IPS-NIHi11 (cell line): ENCODE measurements around the gene RPS6KC1.
"Not testable (repeated sequence)": the region's sequence is repeated elsewhere in the genome, so short reads cannot be mapped to it uniquely, and the experiment has no call there.

Experiments used
- DNase-seq: peaks from one replicate; pipeline ENCODE4 v3.0.0; 2012; ENCODE audit warnings: mixed read lengths, low spot score

RPS6KC1 gene

DNA sequence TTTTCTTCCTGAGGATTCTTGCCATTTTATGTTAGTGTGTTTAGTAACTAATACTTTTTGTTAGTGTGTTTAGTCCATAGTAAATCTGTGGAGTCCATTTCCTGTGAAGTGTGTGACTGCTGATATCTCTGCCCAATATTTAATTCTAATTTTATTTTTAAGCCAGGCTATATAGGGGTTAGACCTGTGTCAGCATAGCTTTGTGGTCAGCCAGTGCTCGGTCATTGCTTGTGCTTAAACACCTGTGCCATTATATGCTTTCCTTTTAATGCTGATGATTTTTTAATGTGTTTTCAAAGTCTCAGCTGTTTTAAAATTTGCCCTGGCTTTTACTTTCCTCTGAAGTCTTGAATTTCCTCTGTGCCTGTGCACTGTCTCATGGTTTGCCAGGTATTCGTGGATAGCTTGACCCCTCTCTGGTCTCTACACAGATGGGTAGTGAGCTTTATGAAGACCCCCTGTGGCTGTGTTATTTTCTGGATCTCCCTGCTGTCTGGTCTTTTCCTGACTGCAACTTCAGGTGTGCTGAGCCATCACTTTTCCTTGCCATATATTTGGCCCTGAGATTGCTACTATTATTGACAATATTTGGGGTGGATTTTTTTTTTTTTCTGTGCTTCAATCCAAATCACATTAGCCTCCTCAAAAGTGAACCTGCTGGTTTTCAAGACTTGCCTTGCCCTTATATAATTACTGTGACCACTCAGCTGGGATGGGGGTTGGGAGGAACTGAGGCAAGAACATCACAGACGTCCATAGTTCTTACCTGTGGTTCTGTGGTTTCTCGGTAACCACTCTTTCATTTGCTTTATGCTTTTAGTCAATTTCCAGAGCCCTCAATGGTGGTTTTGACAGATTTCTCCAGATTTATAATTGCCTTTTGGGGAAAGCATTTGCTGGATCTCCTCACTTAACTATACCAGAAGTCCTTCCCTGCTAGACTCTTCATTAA lies 59.6 kb downstream of the RPS6KC1 start:
- no peak for DNase-seq

DNA sequence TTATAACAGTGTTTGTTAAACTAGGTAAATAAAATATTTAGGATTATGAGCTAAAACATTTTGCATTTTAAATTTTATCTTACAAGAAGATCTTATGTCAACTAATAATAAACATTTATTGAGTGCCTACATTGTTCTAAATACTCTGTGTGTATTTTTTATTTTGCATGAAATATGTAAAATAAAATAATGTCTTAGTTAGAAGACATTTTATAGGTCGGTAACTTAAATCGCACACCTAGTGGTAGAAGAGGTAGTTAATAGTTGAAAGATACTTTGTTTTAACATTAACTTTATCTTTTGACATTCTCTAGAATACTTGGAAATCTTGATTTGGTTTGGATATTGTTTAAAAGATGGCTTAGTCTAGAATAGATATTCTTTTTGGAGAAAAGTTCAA lies 60.5 kb downstream of the RPS6KC1 start:
- no peak for DNase-seq

GRCh38 chr1:213112723-213113122 lies 61.7 kb downstream of the RPS6KC1 start:
- DNase-seq = not testable (repeated sequence)

- not testable (repeated sequence) for DNase-seq
Measured at GRCh38 chr1:213117699-213118180, 66.7 kb downstream of the RPS6KC1 start.

DNA sequence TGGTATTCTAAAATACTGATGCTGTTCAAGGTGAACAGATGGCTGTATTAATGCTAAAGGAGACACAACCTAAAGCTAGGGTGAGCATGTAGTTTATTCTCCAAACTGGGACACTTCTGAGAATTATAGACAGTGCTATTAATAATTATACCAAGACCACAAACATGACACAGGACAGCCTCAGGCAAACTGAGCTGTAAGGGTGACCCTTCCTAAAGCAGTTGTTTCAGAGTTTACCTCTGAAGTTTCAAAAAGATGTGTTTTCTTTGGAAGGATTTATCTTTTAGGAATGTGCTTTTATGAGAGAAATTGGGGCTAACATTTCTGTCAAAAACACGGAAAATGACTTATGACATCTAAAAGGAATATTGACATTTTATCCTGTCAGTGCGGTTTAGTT lies 68.8 kb downstream of the RPS6KC1 start:
- DNase-seq = no peak

DNA sequence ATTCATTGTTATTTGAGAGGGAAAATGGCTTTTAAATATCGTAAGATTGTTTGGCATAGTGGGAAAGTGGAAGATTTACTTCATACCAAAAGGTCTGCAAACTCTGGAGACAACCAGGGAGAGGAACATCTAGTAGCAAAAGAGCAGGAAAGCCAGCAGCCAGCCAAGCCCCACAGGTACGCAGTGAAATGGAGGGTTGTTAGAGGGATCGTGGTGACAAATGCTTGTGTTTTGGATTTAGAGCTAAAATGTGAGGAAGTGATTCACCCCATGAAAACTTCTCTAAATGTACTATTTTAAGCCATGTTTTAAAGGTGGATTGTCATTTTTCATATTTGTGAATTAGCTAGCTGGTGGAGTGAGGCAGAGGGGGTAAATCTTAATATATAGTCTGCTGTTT lies 69.3 kb downstream of the RPS6KC1 start:
- no peak for DNase-seq

DNA sequence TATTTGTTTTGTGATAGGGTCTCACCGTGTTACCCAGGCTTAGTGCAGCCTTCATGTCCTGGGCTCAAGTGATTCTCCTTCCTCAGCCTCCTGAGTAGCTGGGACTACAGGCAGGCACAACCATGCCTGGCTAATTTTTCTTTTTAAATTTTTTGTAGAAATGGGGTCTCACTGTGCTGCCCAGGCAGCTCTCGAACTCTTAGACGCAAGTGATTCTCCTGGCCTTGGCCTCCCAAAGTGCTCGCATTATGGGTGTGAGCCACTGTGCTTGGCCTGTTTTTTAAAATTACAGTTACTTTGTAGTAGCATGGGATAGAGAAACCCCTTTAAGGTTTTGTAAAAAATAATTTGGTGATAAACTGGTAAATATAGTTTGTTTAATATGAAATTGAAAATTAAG lies 69.9 kb downstream of the RPS6KC1 start:
- DNase-seq = no peak

- no peak for DNase-seq
Measured at GRCh38 chr1:213122514-213122929, 71.5 kb downstream of the RPS6KC1 start.

- DNase-seq = no peak
Measured at GRCh38 chr1:213123087-213123486, 72.0 kb downstream of the RPS6KC1 start.

DNA sequence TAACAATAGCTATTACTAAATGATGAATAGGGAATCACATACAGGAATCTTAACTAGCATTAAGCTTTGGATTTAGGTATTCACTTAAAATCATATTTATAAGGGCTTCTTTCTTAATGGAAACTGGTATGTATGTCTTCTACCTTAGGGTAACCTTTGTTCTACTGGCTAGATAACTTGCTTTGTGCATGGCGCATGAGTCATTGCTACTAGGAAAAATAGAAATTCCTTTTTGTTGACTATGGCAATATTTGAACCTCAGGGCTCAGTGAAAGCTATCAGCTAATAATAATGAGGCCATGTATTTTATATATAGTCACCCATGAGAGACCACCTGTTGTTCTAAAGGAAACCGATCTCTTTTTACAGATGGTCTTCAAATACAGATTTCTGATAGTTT lies 72.5 kb downstream of the RPS6KC1 start:
- DNase-seq = no peak

DNA sequence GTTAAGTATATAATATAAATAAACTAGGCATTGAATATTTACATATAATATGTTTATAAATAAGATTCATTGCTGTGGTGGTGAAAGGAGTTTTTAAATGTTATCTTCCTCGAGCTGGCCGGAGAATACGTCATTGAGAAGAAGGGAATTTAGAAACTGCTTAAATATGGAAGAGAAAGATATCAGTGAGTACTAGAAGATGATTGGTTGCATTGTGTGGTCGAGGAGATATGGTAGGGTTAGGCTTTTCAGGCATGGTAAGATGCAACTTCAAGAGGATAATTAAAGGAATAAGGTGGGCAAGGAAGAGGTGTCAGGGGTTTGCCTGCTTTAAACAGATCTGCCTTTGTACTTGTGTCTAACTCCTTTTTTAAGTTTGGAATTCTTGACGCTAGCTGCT lies 73.5 kb downstream of the RPS6KC1 start:
- no peak for DNase-seq

GRCh38 chr1:213125643-213126042 lies 74.6 kb downstream of the RPS6KC1 start:
- DNase-seq = no peak

DNA sequence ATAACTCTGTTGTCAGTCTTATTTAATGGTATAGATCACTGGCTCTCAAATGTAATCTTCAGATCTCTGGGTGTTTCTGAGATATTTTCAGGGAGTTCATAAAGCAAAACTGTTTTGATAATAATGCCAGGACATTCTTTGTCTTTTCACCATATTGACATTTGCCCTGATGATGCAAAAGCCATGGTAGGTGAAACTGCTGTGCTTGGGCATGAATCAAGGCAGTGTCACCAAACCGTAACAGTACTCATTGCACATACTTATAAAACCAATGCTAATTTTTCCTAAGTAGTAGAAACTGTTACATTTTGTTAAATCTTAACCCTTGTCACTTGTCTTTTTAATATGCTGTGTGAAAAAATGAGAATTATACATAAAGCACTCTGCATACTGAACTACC lies 76.0 kb downstream of the RPS6KC1 start:
- DNase-seq = no peak

DNA sequence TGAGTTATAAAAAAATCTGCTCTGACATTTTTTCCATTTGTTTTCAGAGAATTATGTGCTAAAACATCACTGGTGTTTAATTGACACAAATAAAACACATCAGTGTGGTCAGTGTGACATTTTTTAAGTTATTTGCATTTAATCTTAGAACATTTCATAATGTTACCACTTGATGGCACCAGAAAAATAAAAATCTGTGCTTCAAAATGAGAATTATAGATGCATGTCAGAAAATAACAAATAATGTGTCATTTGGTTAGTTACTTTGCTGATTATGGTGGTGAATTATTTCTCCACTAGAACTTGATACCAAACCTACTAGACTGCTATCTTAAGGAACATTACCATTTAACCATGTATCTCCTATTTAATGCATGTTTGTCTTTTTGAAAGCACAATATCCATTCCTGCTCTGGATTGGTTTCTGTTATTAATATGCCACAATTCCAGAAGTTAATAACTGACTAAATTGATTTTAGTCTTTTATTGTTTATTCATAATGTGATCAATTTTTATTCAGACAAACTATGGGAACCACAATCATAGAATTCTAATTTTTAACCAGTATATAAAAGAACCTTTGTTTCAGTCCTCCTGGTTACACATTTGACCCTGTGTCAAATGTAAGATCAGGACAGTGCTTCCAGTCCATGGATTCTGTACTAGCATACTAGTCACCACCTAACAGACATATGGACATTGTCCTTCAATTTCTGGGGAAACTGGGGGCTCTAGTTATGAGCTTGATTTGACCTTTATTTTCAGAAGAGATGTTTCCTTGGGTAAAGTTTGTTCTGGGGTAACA lies 81.0 kb downstream of the RPS6KC1 start:
- no peak for DNase-seq

GRCh38 chr1:213135572-213135971 lies 84.5 kb downstream of the RPS6KC1 start:
- DNase-seq = no peak

DNA sequence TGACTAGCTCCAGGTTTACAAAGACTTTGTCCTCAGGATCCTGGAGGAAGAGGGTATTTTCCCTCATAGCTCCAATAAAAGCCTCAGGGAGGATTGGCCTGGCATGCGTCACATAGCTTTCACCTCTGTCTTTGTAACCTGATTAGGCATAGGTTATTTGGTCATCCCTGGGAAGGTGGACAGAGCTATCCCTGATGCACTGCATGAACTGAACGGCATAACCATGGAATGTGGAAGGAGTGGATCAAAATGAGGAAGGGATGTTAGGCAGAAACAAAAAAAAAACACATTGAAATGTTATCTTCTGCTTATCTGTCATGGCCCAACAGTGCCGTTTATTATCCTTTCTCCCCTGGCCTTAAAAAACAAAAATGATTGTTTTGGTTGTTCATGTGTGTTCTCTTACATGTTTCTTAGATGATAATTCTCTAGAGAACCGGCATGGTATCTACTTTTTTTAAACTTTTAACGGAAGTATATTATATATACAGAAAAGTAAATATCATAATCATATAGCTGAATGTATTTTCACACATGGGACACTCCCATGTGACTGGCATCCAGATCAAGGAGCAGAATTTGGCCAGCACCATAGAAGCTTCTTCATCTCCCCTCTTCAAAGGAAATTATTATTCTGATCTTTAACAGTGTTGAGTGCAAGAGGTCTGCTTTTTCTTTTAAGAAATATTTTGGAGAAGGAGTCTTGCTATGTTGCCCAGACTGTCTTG lies 85.3 kb downstream of the RPS6KC1 start:
- DNase-seq = no peak

DNA sequence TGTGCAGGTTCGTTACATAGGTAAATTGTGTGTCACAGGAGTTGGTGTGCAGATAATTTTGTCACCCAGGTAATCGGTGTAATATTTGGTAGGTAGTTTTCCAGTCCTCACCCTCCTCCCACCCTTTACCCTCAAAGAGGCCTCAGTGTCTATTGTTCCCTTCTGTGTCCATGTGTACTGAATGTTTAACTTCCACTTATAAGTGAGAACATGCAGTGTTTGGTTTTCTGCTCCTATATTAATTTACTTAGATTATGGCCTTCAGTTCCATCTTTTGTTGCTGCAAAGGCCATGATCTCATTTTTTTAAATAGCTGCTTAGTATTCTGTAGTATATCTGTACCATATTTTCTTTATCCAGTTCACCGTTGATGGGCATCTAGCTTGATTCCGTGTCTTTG lies 87.3 kb downstream of the RPS6KC1 start:
- no peak for DNase-seq

DNA sequence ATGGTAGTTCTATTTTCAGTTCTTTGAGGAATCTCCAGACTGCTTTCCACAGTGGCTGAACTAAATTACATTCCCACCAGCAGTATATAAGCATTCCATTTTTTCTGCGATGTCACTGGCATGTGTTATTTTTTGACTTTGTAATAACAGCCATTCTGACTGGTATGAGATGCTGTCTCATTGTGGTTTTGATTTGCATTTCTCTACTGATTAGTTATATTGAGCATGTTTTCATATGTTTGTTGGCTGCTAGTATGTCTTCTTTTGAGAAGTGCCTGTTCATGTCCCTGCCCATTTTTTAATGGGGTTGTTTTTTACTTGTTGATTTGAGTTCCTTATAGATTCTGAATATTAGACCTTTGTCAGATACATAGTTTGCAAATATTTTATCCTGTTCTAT lies 87.9 kb downstream of the RPS6KC1 start:
- DNase-seq = no peak

DNA sequence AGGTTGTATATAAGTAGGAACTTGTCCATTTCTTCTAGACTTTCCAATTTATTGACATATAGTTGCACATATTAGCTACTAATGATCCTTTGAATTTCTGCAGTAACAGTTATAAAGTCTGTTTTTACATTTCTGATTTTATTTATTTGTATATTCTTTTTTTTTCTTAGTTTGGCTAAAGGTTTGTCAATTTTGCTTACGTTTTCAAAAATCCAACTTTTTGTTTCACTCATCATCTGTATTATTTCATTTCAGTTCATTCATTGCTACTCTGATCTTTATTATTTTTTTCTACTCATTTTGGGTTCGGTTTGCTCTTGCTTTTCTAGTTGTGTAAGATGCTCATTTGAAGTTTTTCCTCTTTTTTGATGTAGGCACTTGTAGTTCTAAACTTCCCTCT lies 97.9 kb downstream of the RPS6KC1 start:
- no peak for DNase-seq

DNA sequence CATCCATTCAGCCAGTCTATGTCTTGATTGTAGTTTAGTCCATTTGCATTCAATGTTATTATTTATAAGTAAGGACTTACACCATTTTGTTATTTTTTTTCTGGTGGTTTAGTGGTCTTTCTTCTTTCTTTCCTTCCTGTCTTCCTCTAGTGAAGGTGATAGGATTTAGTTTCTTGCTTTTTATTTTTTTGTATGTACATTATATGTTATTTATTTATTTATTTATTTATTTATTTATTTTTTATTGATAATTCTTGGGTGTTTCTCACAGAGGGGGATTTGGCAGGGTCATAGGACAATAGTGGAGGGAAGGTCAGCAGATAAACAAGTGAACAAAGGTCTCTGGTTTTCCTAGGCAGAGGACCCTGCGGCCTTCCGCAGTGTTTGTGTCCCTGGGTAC lies 99.0 kb downstream of the RPS6KC1 start:
- not testable (repeated sequence) for DNase-seq

GRCh38 chr1:213154056-213154685 lies 103.1 kb downstream of the RPS6KC1 start:
- DNase-seq = no peak

DNA sequence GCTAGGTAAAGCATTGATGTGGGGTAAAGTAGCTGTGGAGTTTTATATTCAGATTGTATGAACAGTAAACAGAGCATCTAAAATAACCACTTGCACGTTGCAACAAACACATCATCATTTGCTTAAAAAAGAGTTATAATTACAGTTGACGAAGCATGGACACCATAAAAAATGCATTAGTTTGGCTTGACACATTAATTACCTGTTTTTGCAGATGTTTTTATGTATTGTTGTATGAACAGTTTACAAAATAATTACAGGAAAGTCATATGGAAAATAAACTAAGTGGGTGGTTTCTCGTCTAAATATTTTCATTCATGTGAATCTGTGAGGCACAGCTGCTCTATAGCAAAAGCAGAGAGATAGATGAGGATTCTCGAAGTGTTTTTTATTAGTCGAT lies 108.3 kb downstream of the RPS6KC1 start:
- no peak for DNase-seq
